Motor neuron (in vitro differentiated cells): ENCODE data around the gene ARHGAP5. TPM values are rescaled to one million over a fixed set of nuclear protein-coding genes. Genes with fewer than 3 reads are reported as not detected.

Experiments
- ATAC-seq, 8 experiments: fragments of 200-7000 bp; cut with Tn5 transposase; replicated peaks in 6 of 8; 2 replicates each; pipeline ENCODE4 v1.8.0; 2021; ENCODE audit warnings: mild to moderate bottlenecking in 8 of 8, moderate library complexity in 8 of 8
- H3K27ac ChIP-seq, 2 donors: fragments of 250-450 bp; sonication (Bioruptor Pico); 2 replicates each; pipeline ENCODE4 v1.9.0; 2021; ENCODE audit warnings: antibody characterized with exemption in 2 of 2, mild to moderate bottlenecking in 2 of 2, moderate library complexity in 1 of 2
- H3K4me1 ChIP-seq, 2 donors: fragments of 250-450 bp; sonication (Bioruptor Pico); replicated peaks in 1 of 2; 2 replicates each; pipeline ENCODE4 v1.6.1; 2021; ENCODE audit warnings: antibody characterized with exemption in 2 of 2, mild to moderate bottlenecking in 2 of 2, moderate library complexity in 1 of 2
- H3K4me3 ChIP-seq, 5 donors: fragments of 250-450 bp; sonication (Bioruptor Pico); 2 replicates each; pipeline ENCODE4 v1.9.0; 2021; ENCODE audit warnings: antibody characterized with exemption in 5 of 5, mild to moderate bottlenecking in 5 of 5, moderate library complexity in 4 of 5
- WGBS, 10 experiments: fragments of 450-650 bp; shearing (Covaris generic); methylation state at CpG; one replicate each; pipeline ENCODE4 v1.0.0; 2022; 5-methylcytosine and 5-hydroxymethylcytosine counted together
- in situ Hi-C, 9 experiments: fragments of 400-800 bp; cut with MboI; loops; one replicate each; pipeline ENCODE4 v1.15.0; 2021; ENCODE audit warnings: low sequenced_read_pairs in 9 of 9, low pct_unique_long_range_greater_than_20kb in 2 of 9; ENCODE audit not compliant: unreplicated experiment in 9 of 9
- total RNA-seq, 8 experiments: library from RNA; unstranded; fragments of 300-600 nt; gene quantifications; 2 replicates each; pipeline versions ENCODE4 v1.2.3 to v1.2.4, GENCODE V29; 2022

Gene ARHGAP5
- total RNA-seq, 8 experiments from 2014 or later: 36.1 to 156 (median 122) TPM

DNA sequence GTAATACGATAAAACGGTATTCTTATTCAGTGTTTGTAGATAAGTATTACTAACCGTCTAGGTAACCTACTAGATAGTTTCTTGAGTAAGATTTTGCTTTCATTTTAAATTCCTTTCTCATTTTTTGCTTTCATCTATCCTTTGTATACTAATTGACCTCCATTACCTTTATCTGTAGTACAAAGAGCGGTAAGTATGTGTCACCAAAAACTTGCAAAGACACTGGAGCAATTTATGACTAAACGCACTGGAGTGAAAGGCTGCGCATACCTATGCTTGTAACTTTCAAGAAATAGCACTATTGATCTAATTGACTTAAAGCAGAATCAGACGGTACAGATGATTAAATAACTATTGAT lies 1.7 kb downstream of the ARHGAP5 start:
- whole genome bisulfite sequencing, 10 experiments: 3 to 74% (median 8%) methylated on average over 2 to 7 of the region's 7 CpGs
- in situ Hi-C loops: no loop called here
- no peak for ATAC-seq
- Histone ChIP-seq H3K4me1 (peaks cover 7 to 11% of the 10 kb centered on the region in 2 donors), H3K4me3 (peak overlapping the region; percentile 71 to 84 (median 76)), H3K27ac (no peak overlapping the region)

DNA sequence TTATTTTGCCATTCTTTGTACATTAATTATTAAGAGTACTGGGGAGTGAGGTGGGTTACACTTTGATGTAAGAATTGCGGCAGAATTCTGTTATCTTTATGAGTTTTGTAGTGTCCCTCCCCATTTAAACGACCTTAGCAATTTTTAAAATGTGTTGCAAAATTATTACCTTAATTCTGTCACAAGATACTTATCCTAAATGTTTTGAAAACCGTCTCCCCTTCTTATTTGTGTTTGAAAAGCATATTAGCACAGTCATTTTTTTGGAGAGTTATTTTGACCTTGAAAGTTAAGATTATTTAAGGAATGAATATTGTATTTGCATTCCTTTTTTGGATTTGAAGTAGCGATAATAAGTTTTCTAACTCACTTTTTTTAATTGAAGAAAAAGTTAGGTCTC lies 2.2 kb downstream of the ARHGAP5 start:
- no peak for ATAC-seq
- in situ Hi-C loops: no loop called here
- 15 to 100% (median 53%) methylated on average over 1 to 4 of the region's 4 CpGs for WGBS, 10 experiments
- H3K4me3 ChIP-seq: peak overlapping the region; percentile 71 to 84 (median 76)
- peaks cover 7 to 11% of the 10 kb centered on the region in 2 donors for H3K4me1 ChIP-seq
- no peak overlapping the region for H3K27ac ChIP-seq

DNA sequence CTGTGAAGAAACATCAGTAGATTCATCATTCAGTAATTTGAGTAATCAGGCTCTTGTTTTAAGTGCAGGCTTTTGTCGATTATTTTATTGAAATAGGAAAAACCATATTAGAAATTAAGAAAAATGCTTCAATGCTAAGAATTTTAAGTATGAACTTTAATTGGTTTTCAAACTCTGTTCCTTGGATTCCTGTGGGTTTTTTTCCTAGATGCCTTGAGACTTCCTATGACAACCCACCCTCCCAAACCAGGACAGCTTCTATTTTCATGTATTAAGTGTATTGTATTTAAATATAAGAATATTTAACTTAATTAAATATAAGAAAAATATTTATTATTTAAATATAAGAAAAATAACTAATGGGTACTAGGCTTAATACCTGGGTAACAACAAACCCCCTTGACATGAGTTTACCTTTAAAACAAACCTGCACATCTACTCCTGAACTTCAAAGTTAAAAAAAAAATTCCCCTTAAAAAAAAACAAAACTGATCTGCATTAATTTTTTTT lies 3.0 kb downstream of the ARHGAP5 start:
- 56 to 90% (median 83%) methylated on average over 1 of the region's 1 CpG; no CpG with 5 or more reads in 3 of the 10 experiments for WGBS, 10 experiments
- peaks cover 5 to 11% of the 10 kb centered on the region in 2 donors for H3K4me1 ChIP-seq
- ATAC-seq: no peak
- in situ Hi-C loops: no loop called here
- H3K4me3 ChIP-seq: peak overlapping the region in 1 of 5 donors; percentile 73
- no peak overlapping the region for H3K27ac ChIP-seq

DNA sequence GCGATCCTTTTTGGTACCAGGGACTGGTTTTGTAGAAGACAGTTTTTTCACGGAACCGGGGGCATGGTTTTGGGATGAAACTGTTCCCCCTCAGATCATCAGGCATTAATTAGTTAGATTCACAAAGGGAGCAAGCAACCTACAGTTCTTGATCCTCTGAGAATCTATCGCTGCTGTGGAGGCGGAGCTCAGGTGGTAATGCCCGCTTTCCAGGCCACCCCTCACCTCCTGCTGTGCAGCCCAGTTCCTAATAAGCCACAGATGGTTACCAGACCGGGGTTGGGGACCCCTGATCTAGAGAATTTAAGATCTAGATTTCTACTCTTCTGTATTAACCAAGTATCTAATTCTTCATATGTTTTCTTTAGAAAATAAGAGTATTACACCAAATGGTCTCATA lies 4.8 kb downstream of the ARHGAP5 start:
- Histone ChIP-seq H3K4me3 (no peak overlapping the region), H3K4me1 (peaks cover 4 to 11% of the 10 kb centered on the region in 2 donors), H3K27ac (no peak overlapping the region)
- no peak for ATAC-seq
- WGBS, 10 experiments: 67 to 100% (median 89%) methylated on average over 1 to 6 of the region's 7 CpGs; no CpG with 5 or more reads in 2 of the 10 experiments
- in situ Hi-C loops: no loop called here

DNA sequence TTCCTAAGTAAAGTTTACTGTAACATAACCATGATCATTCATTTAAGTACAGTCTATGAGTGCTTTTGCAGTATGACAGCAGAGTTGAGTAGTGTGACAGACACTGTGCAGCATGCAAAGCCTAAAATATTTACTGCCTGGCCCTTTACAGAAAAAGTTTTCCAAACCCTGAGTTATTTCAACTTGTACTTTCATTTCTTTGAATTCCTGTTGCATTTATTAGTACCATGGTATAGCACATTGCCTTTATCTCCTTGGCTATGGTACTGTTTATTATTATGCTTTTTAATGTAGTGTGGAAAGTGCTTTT lies 6.2 kb downstream of the ARHGAP5 start:
- ATAC-seq: no peak
- Histone ChIP-seq H3K27ac (no peak overlapping the region), H3K4me3 (no peak overlapping the region), H3K4me1 (peaks cover 4 to 11% of the 10 kb centered on the region in 2 donors)
- in situ Hi-C loops: no loop called here

DNA sequence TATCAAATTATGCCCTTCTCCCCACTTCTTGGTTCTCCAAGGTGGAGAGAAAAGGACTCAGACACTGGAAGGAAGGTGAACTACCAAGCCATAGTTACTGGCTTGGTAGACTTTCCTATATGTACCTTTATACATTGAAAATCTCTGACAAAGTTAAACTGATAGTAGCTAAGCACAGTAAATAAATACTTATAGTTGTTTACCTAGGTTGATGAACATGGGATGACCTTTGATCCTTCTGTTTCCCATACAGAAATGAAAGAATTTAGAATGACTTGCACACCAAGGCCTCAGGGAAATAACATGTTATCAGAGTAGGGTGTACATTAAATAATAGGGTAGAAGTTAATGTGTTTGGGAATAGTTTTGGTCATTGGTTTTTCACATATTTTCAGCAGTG lies 6.7 kb downstream of the ARHGAP5 start:
- Histone ChIP-seq H3K4me3 (no peak overlapping the region), H3K4me1 (peaks cover 4 to 11% of the 10 kb centered on the region in 2 donors), H3K27ac (no peak overlapping the region)
- ATAC-seq: no peak
- in situ Hi-C loops: no loop called here

DNA sequence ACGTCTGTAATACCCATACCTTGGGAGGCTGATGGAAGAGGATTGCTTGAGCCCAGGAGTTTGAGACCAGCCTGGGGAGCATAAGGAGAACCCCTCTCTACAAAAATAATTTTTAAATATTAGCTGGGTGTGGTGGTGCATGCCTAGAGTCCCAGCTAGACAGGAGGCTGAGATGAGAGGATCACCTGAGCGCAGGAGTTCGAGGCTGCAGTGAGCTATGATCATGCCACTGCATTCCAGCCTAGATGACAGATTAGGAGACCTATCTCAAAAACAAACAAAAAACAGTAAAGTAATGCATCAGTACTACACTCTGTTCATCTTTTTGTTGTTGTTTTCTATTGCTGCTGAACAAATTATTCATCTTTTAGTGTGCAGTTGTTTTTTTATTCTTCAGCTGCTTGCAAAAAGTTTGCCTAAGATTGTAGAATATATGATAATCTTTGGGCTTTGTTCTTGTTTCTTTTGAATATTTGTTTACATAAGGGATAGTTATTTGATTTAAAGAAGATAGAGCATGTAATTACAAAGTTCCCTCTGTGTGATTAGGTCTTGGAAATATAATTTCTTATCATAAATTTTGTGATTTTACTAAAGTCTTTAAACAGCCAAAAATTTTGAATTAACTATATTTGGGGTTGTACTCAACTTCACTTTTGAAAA lies 8.2 kb downstream of the ARHGAP5 start:
- peaks cover 0 to 8% of the 10 kb centered on the region in 2 donors for H3K4me1 ChIP-seq
- no peak for ATAC-seq
- 77 to 100% (median 100%) methylated on average over 2 to 3 of the region's 3 CpGs; no CpG with 5 or more reads in 3 of the 10 experiments for WGBS, 10 experiments
- H3K4me3 ChIP-seq: no peak overlapping the region
- H3K27ac ChIP-seq: no peak overlapping the region
- in situ Hi-C loops: no loop called here

DNA sequence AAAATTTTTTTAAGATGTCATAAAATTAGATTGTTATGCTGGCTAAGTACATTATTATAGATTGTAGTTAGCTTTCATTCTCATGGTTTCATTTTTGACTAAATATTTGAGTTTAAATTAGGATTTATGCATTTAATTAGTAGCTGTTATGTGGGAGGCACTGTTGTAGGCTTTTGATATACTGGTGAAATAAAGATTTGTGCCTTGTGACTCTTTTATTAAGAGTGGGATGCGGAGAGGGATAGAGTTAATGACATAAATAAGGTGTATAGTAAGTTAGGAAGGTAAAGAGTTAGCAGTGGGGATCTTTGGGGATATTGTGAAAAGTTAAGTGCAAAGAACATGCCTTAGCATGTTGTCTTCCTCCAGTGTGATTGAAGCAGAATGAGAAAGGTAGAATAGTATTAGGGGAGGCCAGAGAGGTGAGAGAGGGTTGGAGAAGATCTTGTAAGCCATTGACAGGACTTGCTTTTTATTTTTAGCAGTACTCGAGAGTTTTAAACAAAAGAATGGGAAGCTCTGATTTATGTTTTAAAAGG lies 8.8 kb downstream of the ARHGAP5 start:
- WGBS, 10 experiments: 17 to 100% (median 64%) methylated on average over 1 to 2 of the region's 2 CpGs
- H3K4me1 ChIP-seq: peaks cover 0 to 8% of the 10 kb centered on the region in 2 donors
- H3K27ac ChIP-seq: no peak overlapping the region
- in situ Hi-C loops: no loop called here
- no peak for ATAC-seq
- no peak overlapping the region for H3K4me3 ChIP-seq

DNA sequence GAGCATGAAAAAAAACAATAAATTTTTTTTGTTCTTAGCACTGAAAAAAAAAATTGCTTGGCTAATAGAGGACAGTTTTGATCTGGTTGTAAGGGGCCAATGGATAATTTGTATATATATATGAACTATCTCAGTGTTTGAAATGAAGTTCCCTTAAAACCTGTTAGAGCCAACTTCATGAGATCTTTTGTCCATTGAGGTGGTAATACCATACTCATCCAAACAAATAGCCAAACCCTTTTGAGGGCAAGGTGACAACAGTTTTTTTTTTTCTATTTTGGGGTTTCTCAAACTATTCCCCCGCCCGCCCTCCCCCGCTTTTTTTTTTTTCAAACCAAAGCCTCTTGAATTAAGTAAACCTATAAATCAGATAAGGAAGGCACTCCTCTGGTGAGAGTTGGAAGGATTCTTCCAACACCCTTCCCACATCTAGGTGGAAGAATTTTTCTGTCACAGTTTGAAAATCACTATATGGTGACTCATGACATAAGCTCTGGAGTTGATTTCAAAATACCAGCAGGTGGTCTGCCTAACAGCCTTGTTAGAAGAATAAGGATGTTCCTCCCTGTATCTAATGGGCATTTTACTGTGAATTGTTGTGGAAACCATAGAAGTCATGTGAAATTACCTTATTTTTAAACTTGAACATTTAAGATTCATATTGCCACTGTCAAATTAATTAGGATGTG lies 10.2 kb downstream of the ARHGAP5 start:
- Histone ChIP-seq H3K4me1 (peaks cover 0 to 7% of the 10 kb centered on the region in 2 donors), H3K27ac (no peak overlapping the region), H3K4me3 (no peak overlapping the region)
- in situ Hi-C loops: no loop called here
- peak in 4 of 8 experiments; percentile 27 to 66 (median 47) for ATAC-seq
- 90 to 94% (median 90%) methylated on average over 2 to 3 of the region's 3 CpGs; no CpG with 5 or more reads in 7 of the 10 experiments for WGBS, 10 experiments

DNA sequence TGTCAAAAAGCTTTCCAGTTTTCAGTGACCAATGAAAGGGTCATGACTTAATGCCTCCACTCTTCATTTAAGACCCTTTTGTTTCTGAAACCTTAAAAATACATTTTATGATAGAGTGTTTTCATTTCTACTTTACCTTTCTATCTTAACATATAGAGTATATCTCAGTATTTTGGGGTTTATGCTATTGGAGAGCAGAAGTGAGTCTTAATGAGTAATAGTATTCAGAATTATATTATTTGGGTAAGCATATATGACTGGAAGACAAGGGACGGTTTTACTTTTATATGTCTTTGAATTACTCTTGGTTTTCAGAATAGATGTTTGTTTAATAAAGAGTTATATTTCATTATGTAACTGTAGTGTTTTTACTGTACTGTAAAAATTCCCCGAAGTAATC lies 10.8 kb downstream of the ARHGAP5 start:
- ATAC-seq: no peak
- Histone ChIP-seq H3K4me3 (no peak overlapping the region), H3K4me1 (peaks cover 0 to 1% of the 10 kb centered on the region in 2 donors), H3K27ac (no peak overlapping the region)
- 56 to 100% (median 95%) methylated on average over 1 to 2 of the region's 2 CpGs; no CpG with 5 or more reads in 1 of the 10 experiments for WGBS, 10 experiments
- in situ Hi-C loops: no loop called here

DNA sequence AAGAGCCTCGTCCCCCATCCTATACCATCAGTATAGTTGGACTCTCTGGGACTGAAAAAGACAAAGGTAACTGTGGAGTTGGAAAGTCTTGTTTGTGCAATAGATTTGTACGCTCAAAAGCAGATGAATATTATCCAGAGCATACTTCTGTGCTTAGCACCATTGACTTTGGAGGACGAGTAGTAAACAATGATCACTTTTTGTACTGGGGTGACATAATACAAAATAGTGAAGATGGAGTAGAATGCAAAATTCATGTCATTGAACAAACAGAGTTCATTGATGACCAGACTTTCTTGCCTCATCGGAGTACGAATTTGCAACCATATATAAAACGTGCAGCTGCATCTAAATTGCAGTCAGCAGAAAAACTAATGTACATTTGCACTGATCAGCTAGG lies 13.6 kb downstream of the ARHGAP5 start:
- in situ Hi-C loops: no loop called here
- ATAC-seq: no peak
- no peak overlapping the region for H3K4me3 ChIP-seq
- WGBS, 10 experiments: 83 to 100% (median 96%) methylated on average over 1 to 6 of the region's 6 CpGs
- no peak overlapping the region for H3K27ac ChIP-seq
- H3K4me1 ChIP-seq: no peaks in the 10 kb centered on the region

DNA sequence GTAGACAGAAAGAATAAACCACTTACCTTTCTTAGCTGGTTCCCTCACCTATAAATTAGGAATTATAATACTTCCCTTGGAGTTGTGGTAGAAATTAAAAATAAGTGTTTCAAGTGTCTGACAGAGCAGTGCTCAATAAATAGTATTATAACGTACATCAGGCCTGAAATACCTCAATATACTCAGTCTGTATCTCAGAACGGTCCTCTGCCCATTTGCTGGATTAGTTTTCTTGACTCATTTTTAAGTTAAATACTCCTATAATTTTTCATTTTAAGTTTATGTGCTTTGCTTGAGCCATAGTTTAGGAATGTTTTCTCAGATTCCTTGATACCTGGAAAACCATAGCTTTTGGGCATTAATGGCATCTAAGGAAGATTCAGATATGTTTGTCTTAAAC lies 22.4 kb downstream of the ARHGAP5 start:
- in situ Hi-C loops: no loop called here
- no peak overlapping the region for H3K27ac ChIP-seq
- no peak overlapping the region for H3K4me3 ChIP-seq
- WGBS, 10 experiments: 80 to 100% (median 100%) methylated on average over 1 to 2 of the region's 2 CpGs; no CpG with 5 or more reads in 1 of the 10 experiments
- H3K4me1 ChIP-seq: peaks cover 0 to 5% of the 10 kb centered on the region in 2 donors
- no peak for ATAC-seq

DNA sequence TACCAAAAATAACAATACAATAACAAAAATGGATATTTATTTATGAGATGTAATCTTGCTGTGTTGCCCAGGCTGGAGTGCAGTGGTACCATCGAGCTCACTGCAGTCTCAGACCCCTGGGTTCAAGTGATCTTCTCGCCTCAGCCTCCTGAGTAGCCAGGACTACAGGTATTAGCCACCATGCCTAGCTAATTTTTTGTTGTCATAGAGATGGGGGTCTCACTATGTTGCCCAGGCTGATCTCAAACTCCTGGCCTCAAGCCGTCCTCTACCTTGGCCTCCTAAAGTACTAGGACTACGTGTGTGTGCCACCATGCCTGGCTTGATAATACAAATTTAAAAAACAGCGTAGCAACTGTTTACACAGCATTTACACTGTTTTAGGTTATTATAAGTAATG lies 23.1 kb downstream of the ARHGAP5 start:
- no peak overlapping the region for H3K27ac ChIP-seq
- in situ Hi-C loops: no loop called here
- peaks cover 0 to 5% of the 10 kb centered on the region in 2 donors for H3K4me1 ChIP-seq
- H3K4me3 ChIP-seq: no peak overlapping the region
- no peak for ATAC-seq
- 83 to 100% (median 96%) methylated on average over 1 to 5 of the region's 5 CpGs; no CpG with 5 or more reads in 3 of the 10 experiments for WGBS, 10 experiments
